ENCODE results near the gene P2RX4.
"Not testable (repeated sequence)": the region's sequence is repeated elsewhere in the genome, so short reads cannot be mapped to it uniquely, and the experiment has no call there.

DNA sequence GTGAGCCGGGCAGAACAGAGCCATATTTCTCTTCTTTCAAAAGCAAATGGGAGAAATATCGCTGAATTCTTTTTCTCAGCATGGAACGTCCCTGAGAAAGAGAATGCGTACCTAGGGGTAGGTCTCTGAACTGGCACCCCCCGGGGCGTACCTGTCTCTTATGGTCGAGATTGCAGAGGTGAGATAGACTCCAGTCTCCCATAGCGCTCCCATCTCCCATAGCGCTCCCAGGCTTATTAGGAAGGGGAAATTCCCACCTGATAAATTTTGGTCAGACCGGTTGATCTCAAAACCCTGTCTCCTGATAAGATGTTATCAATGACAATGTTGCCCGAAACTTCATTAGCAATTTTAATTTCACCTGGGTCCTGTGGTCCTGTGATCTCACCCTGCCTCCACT, 70.6 kb downstream of the P2RX4 start:
- TF ChIP-seq, protein P1, sequence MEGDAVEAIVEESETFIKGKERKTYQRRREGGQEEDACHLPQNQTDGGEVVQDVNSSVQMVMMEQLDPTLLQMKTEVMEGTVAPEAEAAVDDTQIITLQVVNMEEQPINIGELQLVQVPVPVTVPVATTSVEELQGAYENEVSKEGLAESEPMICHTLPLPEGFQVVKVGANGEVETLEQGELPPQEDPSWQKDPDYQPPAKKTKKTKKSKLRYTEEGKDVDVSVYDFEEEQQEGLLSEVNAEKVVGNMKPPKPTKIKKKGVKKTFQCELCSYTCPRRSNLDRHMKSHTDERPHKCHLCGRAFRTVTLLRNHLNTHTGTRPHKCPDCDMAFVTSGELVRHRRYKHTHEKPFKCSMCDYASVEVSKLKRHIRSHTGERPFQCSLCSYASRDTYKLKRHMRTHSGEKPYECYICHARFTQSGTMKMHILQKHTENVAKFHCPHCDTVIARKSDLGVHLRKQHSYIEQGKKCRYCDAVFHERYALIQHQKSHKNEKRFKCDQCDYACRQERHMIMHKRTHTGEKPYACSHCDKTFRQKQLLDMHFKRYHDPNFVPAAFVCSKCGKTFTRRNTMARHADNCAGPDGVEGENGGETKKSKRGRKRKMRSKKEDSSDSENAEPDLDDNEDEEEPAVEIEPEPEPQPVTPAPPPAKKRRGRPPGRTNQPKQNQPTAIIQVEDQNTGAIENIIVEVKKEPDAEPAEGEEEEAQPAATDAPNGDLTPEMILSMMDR (IDR thresholded peaks at IDR 0.05), result not testable (repeated sequence)
- not testable (repeated sequence) for TF ChIP-seq POLR2A, POLR2AphosphoS5, EP300 (IDR thresholded peaks at IDR 0.05)

All from upper lobe of left lung (tissue), 4 donors.